Measurements from ENCODE around the gene TOLLIP. TPM values are rescaled to one million over a fixed set of nuclear protein-coding genes. Genes with fewer than 3 reads are reported as not detected.

Gene TOLLIP
- total RNA-seq, 5 donors from 2014 or later (not counting 1 experiment from before 2014, with no cell fraction given), result 44.4 to 54.1 (median 50.8) TPM

GRCh38 chr11:1300569-1301187 lies 8.8 kb downstream of the TOLLIP start:
- Mint-ChIP-seq H3K27me3 (no peaks in the 10 kb centered on the region), H3K9me3 (no peaks in the 10 kb centered on the region), H3K4me3 (no peak overlapping the region), H3K36me3 (peaks cover 8% of the 10 kb centered on the region), H3K27ac (no peak overlapping the region), H3K4me1 (peaks cover 37 to 43% (median 38%) of the 10 kb centered on the region in 3 donors)
- Histone ChIP-seq H3K4me3 (ENCODE audit: control insufficient read depth in 1 of 2, extremely low read depth in 1 of 2, low read length in 1 of 2) (no peak overlapping the region), H3K9me3 (no peaks in the 10 kb centered on the region), H3K27ac (ENCODE audit: low read length) (no peak overlapping the region), H3K27me3 (replicated peaks in 1 of 2; ENCODE audit: control insufficient read depth in 2 of 2, extremely low read depth in 1 of 2, insufficient read depth in 2 of 2, low read length in 1 of 2) (no peaks in the 10 kb centered on the region), H3K36me3 (ENCODE audit: control insufficient read depth in 2 of 2, extremely low read depth in 1 of 2, insufficient read depth in 1 of 2, low read length in 1 of 2) (peaks cover 0 to 21% of the 10 kb centered on the region in 2 donors), H3K4me1 (ENCODE audit: control insufficient read depth in 1 of 2, extremely low read depth in 1 of 2, insufficient read depth in 2 of 2, low read length in 2 of 2) (peaks cover 0 to 19% of the 10 kb centered on the region in 2 experiments)
- WGBS (ENCODE audit: insufficient coverage), result 97% methylated on average over 22 of the region's 28 CpGs
- no peak for ATAC-seq (replicated peaks in 1 of 4)
- CTCF ChIA-PET, result no interaction called here
- peak in 1 of 35 experiments; percentile 10 for DNase-seq
- POLR2A ChIA-PET, result no interaction called here

GRCh38 chr11:1300121-1300520 lies 9.3 kb downstream of the TOLLIP start:
- Histone ChIP-seq H3K27ac (ENCODE audit: low read length) (no peak overlapping the region), H3K4me3 (ENCODE audit: control insufficient read depth in 1 of 2, extremely low read depth in 1 of 2, low read length in 1 of 2) (no peak overlapping the region), H3K9me3 (no peaks in the 10 kb centered on the region), H3K27me3 (replicated peaks in 1 of 2; ENCODE audit: control insufficient read depth in 2 of 2, extremely low read depth in 1 of 2, insufficient read depth in 2 of 2, low read length in 1 of 2) (no peaks in the 10 kb centered on the region), H3K36me3 (ENCODE audit: control insufficient read depth in 2 of 2, extremely low read depth in 1 of 2, insufficient read depth in 1 of 2, low read length in 1 of 2) (peaks cover 0 to 21% of the 10 kb centered on the region in 2 donors), H3K4me1 (ENCODE audit: control insufficient read depth in 1 of 2, extremely low read depth in 1 of 2, insufficient read depth in 2 of 2, low read length in 2 of 2) (peaks cover 0 to 17% of the 10 kb centered on the region in 2 experiments)
- ATAC-seq (replicated peaks in 1 of 4), result no peak
- Mint-ChIP-seq H3K4me3 (no peak overlapping the region), H3K9me3 (no peaks in the 10 kb centered on the region), H3K27ac (no peak overlapping the region), H3K36me3 (peaks cover 10% of the 10 kb centered on the region), H3K27me3 (no peaks in the 10 kb centered on the region), H3K4me1 (peaks cover 33 to 38% (median 34%) of the 10 kb centered on the region in 3 donors)
- 100% methylated on average over 1 of the region's 7 CpGs for WGBS (ENCODE audit: insufficient coverage)
- CTCF ChIA-PET, result no interaction called here
- no peak for DNase-seq
- POLR2A ChIA-PET, result no interaction called here

GRCh38 chr11:1299621-1300020 lies 9.8 kb downstream of the TOLLIP start:
- no peak for DNase-seq
- Histone ChIP-seq H3K4me3 (ENCODE audit: control insufficient read depth in 1 of 2, extremely low read depth in 1 of 2, low read length in 1 of 2) (no peak overlapping the region), H3K36me3 (ENCODE audit: control insufficient read depth in 2 of 2, extremely low read depth in 1 of 2, insufficient read depth in 1 of 2, low read length in 1 of 2) (peaks cover 0 to 20% of the 10 kb centered on the region in 2 donors), H3K9me3 (no peaks in the 10 kb centered on the region), H3K27me3 (replicated peaks in 1 of 2; ENCODE audit: control insufficient read depth in 2 of 2, extremely low read depth in 1 of 2, insufficient read depth in 2 of 2, low read length in 1 of 2) (no peaks in the 10 kb centered on the region), H3K27ac (ENCODE audit: low read length) (no peak overlapping the region), H3K4me1 (ENCODE audit: control insufficient read depth in 1 of 2, extremely low read depth in 1 of 2, insufficient read depth in 2 of 2, low read length in 2 of 2) (peaks cover 0 to 17% of the 10 kb centered on the region in 2 experiments)
- H3K4me3 Mint-ChIP-seq, result no peak overlapping the region
- H3K36me3 Mint-ChIP-seq, result peaks cover 7% of the 10 kb centered on the region
- ChIA-PET POLR2A (no interaction called here), CTCF (no interaction called here)
- peaks cover 29 to 33% (median 29%) of the 10 kb centered on the region in 3 donors for H3K4me1 Mint-ChIP-seq
- H3K27ac Mint-ChIP-seq, result no peak overlapping the region
- H3K9me3 Mint-ChIP-seq, result no peaks in the 10 kb centered on the region
- no peaks in the 10 kb centered on the region for H3K27me3 Mint-ChIP-seq
- WGBS (ENCODE audit: insufficient coverage), result 100% methylated on average over 16 of the region's 23 CpGs
- no peak for ATAC-seq (replicated peaks in 1 of 4)

GRCh38 chr11:1298695-1299492 lies 10.5 kb downstream of the TOLLIP start:
- CTCF ChIA-PET, result no interaction called here
- DNase-seq, result peak in 1 of 35 experiments; percentile 20
- H3K9me3 Mint-ChIP-seq, result no peaks in the 10 kb centered on the region

GRCh38 chr11:1297576-1298473 lies 11.6 kb downstream of the TOLLIP start:
- ChIA-PET CTCF (no interaction called here), POLR2A (interaction anchor here in 1 of 2 donors (0.5 kb wide), 1 partner anchor 502 kb away, joined by 3 read pairs; no protein-coding TSS in a partner anchor)
- H3K4me3 ChIP-seq (ENCODE audit: control insufficient read depth in 1 of 2, extremely low read depth in 1 of 2, low read length in 1 of 2), result no peak overlapping the region
- peaks cover 0 to 17% of the 10 kb centered on the region in 2 experiments for H3K4me1 ChIP-seq (ENCODE audit: control insufficient read depth in 1 of 2, extremely low read depth in 1 of 2, insufficient read depth in 2 of 2, low read length in 2 of 2)
- no peak overlapping the region for H3K27ac ChIP-seq (ENCODE audit: low read length)
- no peaks in the 10 kb centered on the region for H3K27me3 ChIP-seq (replicated peaks in 1 of 2; ENCODE audit: control insufficient read depth in 2 of 2, extremely low read depth in 1 of 2, insufficient read depth in 2 of 2, low read length in 1 of 2)
- 84% methylated on average over 30 of the region's 31 CpGs for WGBS (ENCODE audit: insufficient coverage)
- H3K36me3 Mint-ChIP-seq, result peaks cover 7% of the 10 kb centered on the region
- no peak overlapping the region for H3K4me3 Mint-ChIP-seq
- H3K36me3 ChIP-seq (ENCODE audit: control insufficient read depth in 2 of 2, extremely low read depth in 1 of 2, insufficient read depth in 1 of 2, low read length in 1 of 2), result peaks cover 7 to 31% of the 10 kb centered on the region in 2 donors
- peaks cover 11 to 21% (median 19%) of the 10 kb centered on the region in 3 donors for H3K4me1 Mint-ChIP-seq
- H3K9me3 ChIP-seq, result no peaks in the 10 kb centered on the region
- H3K9me3 Mint-ChIP-seq, result no peaks in the 10 kb centered on the region
- ATAC-seq (replicated peaks in 1 of 4), result no peak
- H3K27ac Mint-ChIP-seq, result no peak overlapping the region
- H3K27me3 Mint-ChIP-seq, result no peaks in the 10 kb centered on the region
- peak in 1 of 35 experiments; percentile 2 for DNase-seq

More at GRCh38 chr11:1298695-1299492, 10.5 kb downstream of the TOLLIP start:
- peaks cover 0 to 17% of the 10 kb centered on the region in 2 experiments for H3K4me1 ChIP-seq (ENCODE audit: control insufficient read depth in 1 of 2, extremely low read depth in 1 of 2, insufficient read depth in 2 of 2, low read length in 2 of 2)
- no peak for ATAC-seq (replicated peaks in 1 of 4)
- Mint-ChIP-seq H3K27me3 (no peaks in the 10 kb centered on the region), H3K27ac (no peak overlapping the region), H3K4me1 (peaks cover 22 to 27% (median 26%) of the 10 kb centered on the region in 3 donors), H3K4me3 (no peak overlapping the region), H3K36me3 (peaks cover 7% of the 10 kb centered on the region)
- H3K27me3 ChIP-seq (replicated peaks in 1 of 2; ENCODE audit: control insufficient read depth in 2 of 2, extremely low read depth in 1 of 2, insufficient read depth in 2 of 2, low read length in 1 of 2), result no peaks in the 10 kb centered on the region
- peaks cover 0 to 21% of the 10 kb centered on the region in 2 donors for H3K36me3 ChIP-seq (ENCODE audit: control insufficient read depth in 2 of 2, extremely low read depth in 1 of 2, insufficient read depth in 1 of 2, low read length in 1 of 2)
- no peak overlapping the region for H3K4me3 ChIP-seq (ENCODE audit: control insufficient read depth in 1 of 2, extremely low read depth in 1 of 2, low read length in 1 of 2)
- H3K27ac ChIP-seq (ENCODE audit: low read length), result no peak overlapping the region
- POLR2A ChIA-PET, result interaction anchor here in 1 of 2 donors (0.5 kb wide), 1 partner anchor 94 kb away, joined by 3 read pairs; no protein-coding TSS in a partner anchor
- no peaks in the 10 kb centered on the region for H3K9me3 ChIP-seq
- 87% methylated on average over 25 of the region's 32 CpGs for WGBS (ENCODE audit: insufficient coverage)

Measured in T-cell (primary cell).